Stimulated activated naive B cell treated with anti-CD40 and anti-IgM and Interleukin-4, amounts not matched to agents 10 μg/mL and 1 μg/mL and 100 μg/mL, for 72 hours (primary cell): ENCODE data around the gene MYO1D.

Source experiments
- ATAC-seq, 2 donors: fragments of 150-1000 bp; cut with Tn5 transposase; replicated peaks; 2 replicates each; pipeline ENCODE4 v1.10.0; 2021; ENCODE audit warnings: moderate library complexity in 1 of 2
- DNase-seq: peaks from one replicate; pipeline ENCODE4 v3.0.0; 2021
- H3K27ac Mint-ChIP-seq: one replicate; pipeline ENCODE4 v1.8.0; 2022; ENCODE audit warnings: mild to moderate bottlenecking, mixed read lengths
- H3K27me3 Mint-ChIP-seq, 2 donors: one replicate each; pipeline ENCODE4 v1.8.0; 2022; ENCODE audit warnings: mixed read lengths in 2 of 2
- H3K36me3 Mint-ChIP-seq, 2 donors: one replicate each; pipeline ENCODE4 v1.8.0; 2022; ENCODE audit warnings: mixed read lengths in 2 of 2, mild to moderate bottlenecking in 1 of 2
- H3K4me1 Mint-ChIP-seq, 2 donors: one replicate each; pipeline ENCODE4 v1.8.0; 2022; ENCODE audit warnings: mixed read lengths in 2 of 2, mild to moderate bottlenecking in 1 of 2
- H3K4me3 Mint-ChIP-seq, 2 donors: one replicate each; pipeline ENCODE4 v1.8.0; 2022; ENCODE audit warnings: mild to moderate bottlenecking in 2 of 2, mixed read lengths in 2 of 2, moderate library complexity in 1 of 2
- H3K9me3 Mint-ChIP-seq, 2 donors: one replicate each; pipeline ENCODE4 v1.8.0; 2022; ENCODE audit warnings: mixed read lengths in 2 of 2, mild to moderate bottlenecking in 1 of 2

MYO1D gene

DNA sequence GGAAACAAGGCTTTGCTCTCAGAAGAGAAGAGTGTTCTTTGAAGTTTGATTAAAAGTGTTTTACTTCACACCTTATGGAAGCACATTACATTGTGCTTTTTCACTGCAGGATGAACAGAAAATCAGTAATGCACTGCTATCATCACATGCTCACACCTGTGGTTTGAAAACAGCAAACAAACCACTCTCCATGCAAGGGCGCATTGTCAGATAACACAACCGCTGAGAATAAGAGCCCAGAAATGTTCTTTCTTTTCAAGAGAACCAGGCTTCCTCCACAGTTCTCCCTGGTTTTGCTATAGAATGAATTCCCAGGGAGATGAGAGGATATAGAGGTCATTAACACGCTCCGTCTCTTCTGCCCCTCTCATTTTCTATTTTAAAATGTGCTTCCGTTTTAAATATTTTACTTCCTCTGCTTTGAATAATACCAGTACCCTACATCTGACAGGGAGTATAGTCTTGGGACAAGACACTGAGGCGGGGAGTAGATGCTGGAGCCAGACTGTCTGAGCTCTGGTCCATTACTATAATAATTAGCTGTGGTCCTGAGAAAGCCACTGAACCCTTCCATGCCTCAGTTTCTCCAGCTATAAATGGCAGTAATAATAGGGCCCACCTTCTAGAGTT lies 318.5 kb downstream of the MYO1D start:
- no peaks in the 10 kb centered on the region for H3K27me3 Mint-ChIP-seq

DNA sequence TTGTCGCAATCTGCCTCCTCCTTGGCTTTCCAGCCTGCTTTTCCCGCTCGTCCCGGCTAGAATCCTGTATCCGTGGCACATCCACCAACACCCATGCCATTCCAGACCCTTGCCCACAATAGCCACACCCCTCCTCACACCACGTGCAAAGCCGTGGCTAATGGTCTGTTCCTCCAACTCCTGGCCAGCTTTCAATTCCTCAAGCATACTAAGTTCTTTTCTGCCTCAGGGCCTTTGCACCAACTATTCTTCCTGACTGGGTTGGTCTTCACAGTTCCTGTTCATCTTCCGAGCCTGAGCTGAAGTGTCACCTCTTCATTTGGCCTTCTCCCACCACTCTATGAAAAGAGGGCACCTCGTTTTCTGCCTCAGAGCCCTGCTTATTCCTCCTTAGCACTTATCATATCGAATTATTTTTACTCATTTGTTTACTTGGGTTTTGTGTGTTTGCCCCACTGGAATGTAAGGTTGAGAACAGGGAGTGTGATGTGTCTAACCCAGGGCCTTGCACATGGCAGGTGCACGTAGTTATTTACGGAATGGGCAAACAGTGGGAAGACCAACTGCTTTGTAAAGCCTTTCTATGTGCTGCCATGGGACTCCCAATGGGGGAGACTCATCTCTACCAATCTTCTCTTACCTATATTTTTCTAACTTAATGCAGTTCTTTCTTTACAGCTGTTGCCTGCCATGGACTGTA lies 321.2 kb downstream of the MYO1D start:
- DNase-seq (no peak), ATAC-seq (no peak)
- H3K9me3 Mint-ChIP-seq, result peaks cover 0 to 6% of the 10 kb centered on the region in 2 donors
- no peaks in the 10 kb centered on the region for H3K36me3 Mint-ChIP-seq
- H3K4me1 Mint-ChIP-seq, result peaks cover 32 to 51% of the 10 kb centered on the region in 2 donors
- H3K4me3 Mint-ChIP-seq, result no peak overlapping the region
- H3K27ac Mint-ChIP-seq, result no peak overlapping the region
- no peaks in the 10 kb centered on the region for H3K27me3 Mint-ChIP-seq

More for the DNA sequence above, 318.5 kb downstream of the MYO1D start:
- Mint-ChIP-seq H3K36me3 (no peaks in the 10 kb centered on the region), H3K9me3 (peaks cover 0 to 6% of the 10 kb centered on the region in 2 donors), H3K4me1 (peaks cover 19 to 31% of the 10 kb centered on the region in 2 donors), H3K27ac (peak overlapping the region; percentile 75), H3K4me3 (peak overlapping the region; percentile 19 to 50)
- ATAC-seq (peak; percentile 68 to 79), DNase-seq (no peak)

DNA sequence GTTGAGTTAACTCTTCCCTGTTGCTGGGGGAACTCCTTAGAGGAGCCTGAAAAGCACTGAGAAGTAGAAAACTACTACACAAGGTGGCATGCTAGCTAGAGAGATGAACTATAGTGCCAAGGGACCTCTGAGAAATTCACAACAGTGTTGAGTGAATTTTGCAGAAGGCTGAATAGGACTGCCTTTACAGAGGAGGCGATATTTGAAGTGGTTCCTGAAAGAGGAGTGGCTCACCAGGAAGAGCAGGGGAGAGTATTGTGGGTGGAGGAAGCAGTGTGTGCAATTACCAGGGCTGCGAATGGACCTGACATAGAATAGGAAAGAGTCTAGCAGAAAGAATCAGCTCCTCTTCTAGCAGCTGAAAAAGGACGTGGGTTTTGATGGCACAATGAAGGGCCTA lies 323.8 kb downstream of the MYO1D start:
- Mint-ChIP-seq H3K36me3 (no peaks in the 10 kb centered on the region), H3K27me3 (no peaks in the 10 kb centered on the region), H3K27ac (no peak overlapping the region), H3K9me3 (peaks cover 0 to 6% of the 10 kb centered on the region in 2 donors), H3K4me1 (peaks cover 22 to 39% of the 10 kb centered on the region in 2 donors), H3K4me3 (no peak overlapping the region)
- DNase-seq (no peak), ATAC-seq (no peak)

DNA sequence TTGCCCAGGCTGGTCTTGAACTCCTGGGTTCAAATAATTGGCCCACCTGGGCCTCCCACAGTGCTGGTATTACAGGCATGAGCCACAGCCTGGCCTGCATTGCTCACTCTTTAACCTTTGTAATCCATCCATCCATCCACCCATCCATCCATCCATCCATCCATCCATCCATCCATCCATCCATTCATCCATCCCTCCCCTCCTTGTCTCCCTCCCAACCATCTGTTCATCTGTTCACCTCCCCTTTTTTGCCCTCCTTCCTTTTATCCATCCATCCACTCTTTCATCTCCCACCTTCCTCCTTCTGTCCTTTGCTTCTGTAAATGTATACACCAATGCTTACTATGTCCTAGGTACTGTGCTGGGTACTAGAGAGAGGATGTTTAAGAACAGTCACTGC lies 324.6 kb downstream of the MYO1D start:
- Mint-ChIP-seq H3K27me3 (no peaks in the 10 kb centered on the region), H3K4me3 (no peak overlapping the region), H3K9me3 (peaks cover 0 to 6% of the 10 kb centered on the region in 2 donors), H3K27ac (no peak overlapping the region), H3K36me3 (no peaks in the 10 kb centered on the region), H3K4me1 (peaks cover 17 to 33% of the 10 kb centered on the region in 2 donors)
- DNase-seq, result no peak
- no peak for ATAC-seq

DNA sequence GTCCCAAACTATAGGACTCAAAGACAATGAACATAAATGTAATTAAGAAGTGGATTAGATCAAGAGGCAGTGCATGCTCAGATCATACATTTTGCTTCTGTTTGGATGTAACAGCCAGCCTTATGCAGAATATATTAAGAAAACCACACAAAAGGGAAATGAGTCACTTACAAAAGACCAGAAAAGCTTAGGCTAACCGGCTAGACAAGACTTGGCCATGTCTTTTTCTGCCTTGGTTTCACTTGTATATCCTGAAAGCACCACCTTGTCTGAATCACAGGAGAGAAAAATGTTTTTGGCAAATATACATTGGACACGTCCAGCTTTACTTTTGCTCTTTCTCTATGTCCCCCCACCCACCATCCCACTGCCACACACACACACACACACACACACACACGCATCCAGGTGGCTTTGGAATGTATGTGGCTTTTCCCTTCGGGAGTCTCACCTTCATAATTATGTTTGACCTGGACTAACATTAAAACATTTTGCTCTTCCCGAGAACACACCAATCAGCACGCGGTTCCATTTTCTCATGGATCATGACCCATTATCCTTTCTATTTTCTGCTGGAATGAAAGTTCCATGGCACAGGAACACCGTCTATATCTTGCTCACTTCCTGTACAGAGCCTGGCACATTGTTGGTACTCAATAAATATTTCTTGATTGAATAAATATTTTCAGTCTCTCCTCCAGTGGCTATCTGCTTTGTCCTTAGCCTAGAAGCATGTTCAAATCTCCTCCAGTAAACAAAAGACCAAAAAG lies 325.6 kb downstream of the MYO1D start:
- no peak overlapping the region for H3K4me3 Mint-ChIP-seq
- DNase-seq, result no peak
- no peaks in the 10 kb centered on the region for H3K36me3 Mint-ChIP-seq
- peak; percentile 98 to 99 for ATAC-seq
- peak overlapping the region; percentile 38 for H3K27ac Mint-ChIP-seq
- H3K27me3 Mint-ChIP-seq, result no peaks in the 10 kb centered on the region
- peaks cover 17 to 29% of the 10 kb centered on the region in 2 donors for H3K4me1 Mint-ChIP-seq
- H3K9me3 Mint-ChIP-seq, result peaks cover 0 to 6% of the 10 kb centered on the region in 2 donors

DNA sequence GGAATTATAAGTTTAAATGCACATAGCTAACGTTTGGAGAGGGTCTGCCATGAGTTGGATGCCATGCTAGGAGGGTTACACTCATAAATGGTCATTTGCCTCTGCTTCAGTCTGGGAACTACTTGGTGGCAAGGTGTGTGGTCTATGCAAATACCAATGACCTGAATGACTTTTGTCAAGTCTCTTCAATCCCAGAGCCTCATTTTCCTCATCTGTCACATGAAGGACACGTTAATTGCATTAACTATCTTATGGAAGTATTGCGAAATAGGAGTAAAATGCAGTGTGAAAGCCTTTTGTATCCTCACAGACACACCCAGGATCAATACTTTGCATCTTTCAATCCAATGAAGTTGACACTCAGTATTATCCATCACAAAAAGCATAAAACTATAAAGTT lies 327.4 kb downstream of the MYO1D start:
- ATAC-seq, result no peak
- no peak overlapping the region for H3K27ac Mint-ChIP-seq

DNA sequence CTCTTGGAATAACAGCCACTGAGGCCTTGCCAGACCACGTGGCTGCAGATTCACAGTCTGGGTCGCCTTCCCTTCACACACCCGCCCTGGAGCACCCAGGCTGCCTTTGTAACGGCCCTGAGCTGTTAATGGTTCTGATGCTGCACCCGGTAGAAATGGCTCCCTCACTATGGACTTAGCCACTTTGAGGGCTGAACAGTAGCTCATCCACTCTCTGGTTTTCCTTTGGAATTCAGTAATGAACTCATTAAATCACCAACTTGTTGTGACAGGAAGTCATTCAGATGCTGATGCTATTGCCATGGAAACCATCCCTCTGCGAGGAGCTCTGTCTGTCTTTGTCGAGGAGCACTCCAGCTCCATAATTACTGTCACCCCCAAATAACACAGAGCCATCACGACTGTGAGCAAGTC lies 330.9 kb downstream of the MYO1D start:
- Mint-ChIP-seq H3K27me3 (no peaks in the 10 kb centered on the region), H3K4me3 (no peak overlapping the region), H3K9me3 (no peaks in the 10 kb centered on the region), H3K27ac (no peak overlapping the region), H3K36me3 (no peaks in the 10 kb centered on the region), H3K4me1 (peaks cover 1 to 7% of the 10 kb centered on the region in 2 donors)
- ATAC-seq (no peak), DNase-seq (no peak)

More for the DNA sequence above, 327.4 kb downstream of the MYO1D start:
- peaks cover 15 to 29% of the 10 kb centered on the region in 2 donors for H3K4me1 Mint-ChIP-seq
- H3K9me3 Mint-ChIP-seq, result no peaks in the 10 kb centered on the region
- no peaks in the 10 kb centered on the region for H3K36me3 Mint-ChIP-seq
- H3K4me3 Mint-ChIP-seq, result no peak overlapping the region
- H3K27me3 Mint-ChIP-seq, result no peaks in the 10 kb centered on the region
- no peak for DNase-seq

DNA sequence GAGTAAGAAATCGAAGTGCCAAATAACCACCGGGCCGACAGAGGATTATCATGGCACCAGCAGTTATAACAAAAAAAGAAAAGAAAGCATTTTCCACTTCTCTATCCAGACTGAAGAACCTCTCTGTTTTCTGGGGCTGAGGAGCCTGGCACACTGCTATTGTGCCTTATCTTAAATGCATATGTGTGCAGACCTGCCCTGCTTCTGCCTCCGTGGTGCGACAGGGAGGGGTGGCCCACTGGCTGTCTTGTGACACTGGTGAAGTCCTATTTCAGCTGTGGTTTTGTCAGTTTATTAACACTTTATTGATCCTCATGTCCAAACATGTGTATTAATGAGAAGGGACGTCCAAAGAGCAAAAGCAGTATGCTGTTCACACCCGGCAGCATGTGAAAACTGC lies 334.7 kb downstream of the MYO1D start:
- ATAC-seq, result no peak
- H3K27me3 Mint-ChIP-seq, result no peaks in the 10 kb centered on the region

DNA sequence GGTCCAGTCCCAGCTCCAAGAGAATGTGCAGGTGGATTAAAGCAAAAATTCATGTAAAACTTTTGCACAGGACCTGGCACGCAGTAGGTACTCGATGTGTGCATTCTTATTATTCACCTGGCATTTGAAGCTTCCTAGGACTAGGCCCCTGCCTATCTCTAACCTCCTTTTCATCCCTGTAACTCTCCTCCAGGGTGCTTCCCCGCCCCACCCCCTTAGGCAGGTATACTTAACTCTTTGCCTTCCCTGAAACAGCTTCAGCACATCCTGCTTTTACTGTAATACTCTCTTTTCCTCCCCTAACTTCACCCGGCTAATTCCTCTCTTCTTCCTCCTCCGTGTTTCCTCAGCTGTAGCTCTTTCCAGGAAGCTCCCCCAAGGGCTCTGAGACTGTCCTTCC lies 335.3 kb downstream of the MYO1D start:
- DNase-seq, result no peak
- H3K27me3 Mint-ChIP-seq, result no peaks in the 10 kb centered on the region
- H3K4me3 Mint-ChIP-seq, result no peak overlapping the region
- H3K36me3 Mint-ChIP-seq, result peaks cover 0 to 6% of the 10 kb centered on the region in 2 donors
- H3K4me1 Mint-ChIP-seq, result no peaks in the 10 kb centered on the region
- no peaks in the 10 kb centered on the region for H3K9me3 Mint-ChIP-seq
- no peak for ATAC-seq
- H3K27ac Mint-ChIP-seq, result no peak overlapping the region

More for the DNA sequence above, 334.7 kb downstream of the MYO1D start:
- Mint-ChIP-seq H3K36me3 (peaks cover 0 to 6% of the 10 kb centered on the region in 2 donors), H3K9me3 (no peaks in the 10 kb centered on the region), H3K4me1 (no peaks in the 10 kb centered on the region), H3K4me3 (no peak overlapping the region), H3K27ac (no peak overlapping the region)
- no peak for DNase-seq

DNA sequence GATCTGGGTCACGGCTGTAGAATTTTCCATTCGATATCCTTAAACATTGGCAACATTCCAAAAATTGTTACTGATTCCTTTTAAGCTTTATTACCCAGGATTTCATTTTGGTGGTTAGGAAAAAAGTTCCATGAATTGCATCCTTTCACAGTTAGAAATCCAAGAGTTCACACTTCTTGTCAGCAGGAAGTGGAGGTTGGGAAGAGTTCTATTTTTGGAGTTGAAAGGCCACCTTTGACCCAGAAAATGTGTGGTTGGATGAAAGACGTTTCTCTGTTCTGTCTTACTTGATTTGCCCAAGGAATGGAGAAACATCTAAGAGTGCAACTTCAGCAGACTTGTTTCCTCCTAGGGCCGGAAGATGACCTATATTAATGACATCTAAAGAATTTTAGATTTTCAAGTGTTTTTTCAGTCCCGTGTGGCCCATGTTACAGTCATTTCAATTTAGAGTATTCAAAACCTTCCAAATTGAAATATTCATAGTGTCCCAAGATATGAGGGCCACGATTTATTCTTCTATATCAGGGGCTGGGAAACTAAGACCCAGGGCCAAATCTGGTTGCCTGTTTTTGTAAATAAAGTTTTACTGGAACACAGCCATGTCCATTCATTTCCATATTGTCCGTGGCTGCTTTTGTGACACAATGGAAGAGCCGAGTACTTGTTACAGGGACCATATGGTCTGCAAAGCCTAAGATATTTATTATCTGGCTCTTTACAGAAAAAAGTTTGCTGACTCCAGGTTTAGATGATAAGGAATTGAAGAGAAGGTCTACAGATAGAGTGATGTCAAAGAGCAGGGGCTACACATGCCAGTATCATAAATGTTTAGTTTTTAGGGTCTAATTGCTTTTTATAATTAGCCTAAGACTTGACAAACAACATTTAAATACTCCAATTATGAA lies 339.9 kb downstream of the MYO1D start:
- H3K9me3 Mint-ChIP-seq, result no peaks in the 10 kb centered on the region
- H3K4me3 Mint-ChIP-seq, result no peak overlapping the region
- DNase-seq (no peak), ATAC-seq (no peak)
- no peaks in the 10 kb centered on the region for H3K27me3 Mint-ChIP-seq
- peaks cover 4 to 9% of the 10 kb centered on the region in 2 donors for H3K36me3 Mint-ChIP-seq
- H3K27ac Mint-ChIP-seq, result no peak overlapping the region
- peaks cover 0 to 4% of the 10 kb centered on the region in 2 donors for H3K4me1 Mint-ChIP-seq

DNA sequence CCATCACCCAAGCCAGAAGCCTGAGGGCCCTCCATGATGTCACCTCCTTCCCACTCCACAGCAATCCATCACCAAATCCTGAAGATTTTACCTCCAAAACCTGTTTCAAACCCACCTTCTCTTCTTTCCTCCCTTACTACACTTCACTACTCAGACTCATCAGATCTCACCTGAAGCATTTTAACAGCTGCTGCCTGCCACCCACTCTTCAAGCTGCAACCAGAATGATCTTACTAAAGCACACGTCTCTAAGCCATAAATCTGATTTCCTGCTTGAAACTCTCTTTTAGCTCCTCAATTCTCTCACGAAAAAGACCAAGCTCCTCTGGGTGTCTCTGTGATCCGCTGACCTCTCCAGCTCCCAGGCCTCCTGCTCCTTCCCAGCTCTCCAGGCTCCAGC lies 343.6 kb downstream of the MYO1D start:
- Mint-ChIP-seq H3K4me1 (peaks cover 9 to 12% of the 10 kb centered on the region in 2 donors), H3K27me3 (no peaks in the 10 kb centered on the region), H3K27ac (no peak overlapping the region), H3K4me3 (no peak overlapping the region), H3K9me3 (no peaks in the 10 kb centered on the region), H3K36me3 (peaks cover 4 to 6% of the 10 kb centered on the region in 2 donors)
- DNase-seq (no peak), ATAC-seq (no peak)

DNA sequence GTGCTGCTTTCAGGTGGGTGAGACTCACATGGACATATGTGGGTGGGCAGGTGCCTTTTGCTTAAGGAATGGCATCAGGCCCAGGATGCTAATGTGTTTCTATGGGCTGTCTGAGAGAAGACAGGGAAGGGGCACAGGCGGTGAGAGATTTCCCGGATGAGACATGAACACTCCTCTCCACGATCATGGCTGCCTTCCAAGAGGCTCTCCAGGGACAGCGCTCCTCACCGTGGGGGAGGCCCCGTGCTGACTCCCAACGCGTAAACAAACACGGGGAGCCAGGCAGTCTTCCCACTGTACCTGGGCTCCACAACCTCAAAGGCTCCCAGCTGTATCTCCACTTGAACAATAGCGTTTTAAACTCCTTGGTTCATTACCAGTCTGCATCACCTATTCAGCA lies 347.3 kb downstream of the MYO1D start:
- H3K4me1 Mint-ChIP-seq, result peaks cover 25 to 44% of the 10 kb centered on the region in 2 donors
- peaks cover 0 to 8% of the 10 kb centered on the region in 2 donors for H3K27me3 Mint-ChIP-seq
- H3K4me3 Mint-ChIP-seq, result no peak overlapping the region
- no peaks in the 10 kb centered on the region for H3K9me3 Mint-ChIP-seq
- ATAC-seq (no peak), DNase-seq (no peak)
- no peak overlapping the region for H3K27ac Mint-ChIP-seq
- peaks cover 4 to 13% of the 10 kb centered on the region in 2 donors for H3K36me3 Mint-ChIP-seq

DNA sequence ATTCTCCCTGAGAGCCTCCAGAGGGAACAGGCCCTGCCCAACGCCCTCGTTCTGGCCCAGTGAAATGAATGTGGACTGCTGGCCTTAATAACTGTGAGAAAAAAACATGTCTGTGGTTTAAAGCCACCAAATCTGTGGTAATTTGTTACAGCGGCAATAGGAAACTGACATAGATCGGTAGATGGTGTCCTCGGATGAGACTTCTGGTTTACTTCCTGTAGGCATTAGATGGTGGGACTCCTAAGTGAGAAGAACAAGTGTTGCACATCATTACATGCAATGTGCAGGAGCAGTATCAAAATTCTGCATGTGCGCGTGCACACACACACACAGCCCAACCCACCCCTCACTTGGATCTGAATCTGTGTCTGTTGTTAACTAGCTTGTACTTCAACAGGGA lies 348.1 kb downstream of the MYO1D start:
- Mint-ChIP-seq H3K4me1 (peaks cover 25 to 50% of the 10 kb centered on the region in 2 donors), H3K27me3 (peaks cover 0 to 8% of the 10 kb centered on the region in 2 donors), H3K36me3 (peaks cover 4 to 13% of the 10 kb centered on the region in 2 donors), H3K4me3 (no peak overlapping the region), H3K27ac (no peak overlapping the region), H3K9me3 (no peaks in the 10 kb centered on the region)
- ATAC-seq, result no peak
- DNase-seq, result no peak

DNA sequence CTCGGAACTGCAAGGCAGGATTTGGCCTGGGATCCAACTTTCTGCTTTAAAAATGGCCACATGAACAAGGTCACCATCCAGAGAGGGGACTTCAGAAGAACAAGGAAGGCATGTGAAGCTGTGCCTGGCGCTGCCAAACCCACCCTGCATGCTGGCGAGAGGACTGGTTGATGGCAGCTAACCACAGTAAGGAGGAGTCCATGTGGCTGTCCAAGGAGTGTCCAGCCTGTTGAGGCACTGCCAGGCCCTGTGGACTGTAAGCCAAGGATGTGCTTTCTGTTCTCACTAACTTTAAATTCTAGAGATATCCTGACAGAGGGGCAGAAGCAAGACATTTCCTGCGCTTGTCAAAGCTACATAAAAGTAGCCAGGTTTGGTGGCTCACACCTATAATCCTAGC lies 349.8 kb downstream of the MYO1D start:
- peaks cover 2 to 13% of the 10 kb centered on the region in 2 donors for H3K36me3 Mint-ChIP-seq
- peak overlapping the region; percentile 67 for H3K27ac Mint-ChIP-seq
- no peak for ATAC-seq
- DNase-seq, result no peak
- peaks cover 31 to 67% of the 10 kb centered on the region in 2 donors for H3K4me1 Mint-ChIP-seq
- H3K4me3 Mint-ChIP-seq, result no peak overlapping the region
- no peaks in the 10 kb centered on the region for H3K9me3 Mint-ChIP-seq
- peaks cover 0 to 8% of the 10 kb centered on the region in 2 donors for H3K27me3 Mint-ChIP-seq
